ENCODE results near the gene PLS3. TPM values are rescaled to one million over a fixed set of nuclear protein-coding genes. Genes with fewer than 3 reads are reported as not detected.
"Not testable (repeated sequence)": the region's sequence is repeated elsewhere in the genome, so short reads cannot be mapped to it uniquely, and the experiment has no call there.

PLS3 gene
- total RNA-seq, 1 donor from 2014 or later: 286 TPM

DNA sequence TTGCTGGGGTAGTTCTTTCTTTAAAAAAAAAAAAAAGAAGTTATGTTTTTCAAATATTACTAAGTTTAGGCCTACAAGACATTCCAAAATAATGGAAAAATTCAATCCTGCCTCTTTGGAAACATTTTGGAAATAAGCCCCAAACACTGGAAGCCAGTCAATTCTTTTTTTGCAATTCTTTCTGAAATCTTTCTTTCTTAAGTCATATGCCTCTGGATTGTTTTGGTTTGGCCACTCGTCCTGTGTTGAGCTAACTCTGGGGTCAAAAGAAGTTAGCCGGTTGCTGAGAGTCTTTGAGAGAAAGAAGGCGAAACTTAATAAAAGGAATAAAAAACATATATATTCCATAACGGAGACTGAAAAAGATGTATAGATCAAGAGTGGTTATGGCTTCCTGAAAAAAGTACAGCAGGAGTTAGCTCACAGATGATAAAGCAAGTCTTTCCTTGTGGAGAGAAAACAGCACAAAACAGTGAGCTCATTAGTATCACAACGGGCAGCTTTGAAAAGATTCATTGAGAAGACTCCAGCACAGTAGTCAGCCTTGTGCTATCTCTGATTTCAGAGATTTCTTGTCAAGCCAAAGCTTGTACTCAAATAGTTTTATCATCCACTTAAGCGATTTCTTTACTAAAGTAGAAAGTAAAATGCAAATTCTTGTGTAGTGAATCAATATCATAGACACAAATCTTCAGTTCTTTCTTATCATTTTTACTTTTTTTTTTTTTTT is 64.8 kb downstream of the PLS3 start:
- peaks cover 29% of the 10 kb centered on the region for H3K4me1 Mint-ChIP-seq
- DNase-seq (ENCODE audit: low read depth, low spot score): no peak
- H3K9me3 Mint-ChIP-seq: no peaks in the 10 kb centered on the region
- H3K27ac Mint-ChIP-seq (ENCODE audit: unreplicated experiment): peak overlapping the region; percentile 88
- peak overlapping the region; percentile 61 for H3K4me3 Mint-ChIP-seq
- TF ChIP-seq, protein P1, sequence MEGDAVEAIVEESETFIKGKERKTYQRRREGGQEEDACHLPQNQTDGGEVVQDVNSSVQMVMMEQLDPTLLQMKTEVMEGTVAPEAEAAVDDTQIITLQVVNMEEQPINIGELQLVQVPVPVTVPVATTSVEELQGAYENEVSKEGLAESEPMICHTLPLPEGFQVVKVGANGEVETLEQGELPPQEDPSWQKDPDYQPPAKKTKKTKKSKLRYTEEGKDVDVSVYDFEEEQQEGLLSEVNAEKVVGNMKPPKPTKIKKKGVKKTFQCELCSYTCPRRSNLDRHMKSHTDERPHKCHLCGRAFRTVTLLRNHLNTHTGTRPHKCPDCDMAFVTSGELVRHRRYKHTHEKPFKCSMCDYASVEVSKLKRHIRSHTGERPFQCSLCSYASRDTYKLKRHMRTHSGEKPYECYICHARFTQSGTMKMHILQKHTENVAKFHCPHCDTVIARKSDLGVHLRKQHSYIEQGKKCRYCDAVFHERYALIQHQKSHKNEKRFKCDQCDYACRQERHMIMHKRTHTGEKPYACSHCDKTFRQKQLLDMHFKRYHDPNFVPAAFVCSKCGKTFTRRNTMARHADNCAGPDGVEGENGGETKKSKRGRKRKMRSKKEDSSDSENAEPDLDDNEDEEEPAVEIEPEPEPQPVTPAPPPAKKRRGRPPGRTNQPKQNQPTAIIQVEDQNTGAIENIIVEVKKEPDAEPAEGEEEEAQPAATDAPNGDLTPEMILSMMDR (conservative IDR thresholded peaks at IDR 0.05): no peak
- H3K27me3 Mint-ChIP-seq (ENCODE audit: low read depth): no peaks in the 10 kb centered on the region
- H3K36me3 Mint-ChIP-seq (ENCODE audit: low read depth): no peaks in the 10 kb centered on the region

DNA sequence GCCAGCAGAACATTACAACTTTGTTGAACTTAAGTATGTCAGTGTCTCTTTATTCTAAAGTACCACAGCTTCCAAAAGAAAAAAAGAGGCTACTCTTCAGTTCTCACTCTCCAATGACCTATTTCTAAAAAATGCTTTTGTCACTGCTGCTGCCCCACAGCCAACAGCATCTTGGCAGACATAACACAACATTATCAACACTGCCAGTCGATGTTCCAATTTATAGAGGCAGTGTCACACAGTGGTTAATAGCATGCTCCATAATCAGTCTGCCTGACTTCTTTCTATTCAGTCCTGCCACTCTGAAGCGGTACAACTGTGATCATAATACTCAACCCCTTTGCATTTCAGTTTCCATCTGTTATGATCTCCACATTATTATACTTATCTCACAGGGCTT is 69.2 kb downstream of the PLS3 start:
- H3K36me3 Mint-ChIP-seq (ENCODE audit: low read depth): peaks cover 10% of the 10 kb centered on the region
- no peak for DNase-seq (ENCODE audit: low read depth, low spot score)
- H3K27me3 Mint-ChIP-seq (ENCODE audit: low read depth): no peaks in the 10 kb centered on the region
- peaks cover 18% of the 10 kb centered on the region for H3K4me1 Mint-ChIP-seq
- TF ChIP-seq, protein P1 (conservative IDR thresholded peaks at IDR 0.05): no peak
- no peak overlapping the region for H3K4me3 Mint-ChIP-seq
- H3K27ac Mint-ChIP-seq (ENCODE audit: unreplicated experiment): no peak overlapping the region
- no peaks in the 10 kb centered on the region for H3K9me3 Mint-ChIP-seq

DNA sequence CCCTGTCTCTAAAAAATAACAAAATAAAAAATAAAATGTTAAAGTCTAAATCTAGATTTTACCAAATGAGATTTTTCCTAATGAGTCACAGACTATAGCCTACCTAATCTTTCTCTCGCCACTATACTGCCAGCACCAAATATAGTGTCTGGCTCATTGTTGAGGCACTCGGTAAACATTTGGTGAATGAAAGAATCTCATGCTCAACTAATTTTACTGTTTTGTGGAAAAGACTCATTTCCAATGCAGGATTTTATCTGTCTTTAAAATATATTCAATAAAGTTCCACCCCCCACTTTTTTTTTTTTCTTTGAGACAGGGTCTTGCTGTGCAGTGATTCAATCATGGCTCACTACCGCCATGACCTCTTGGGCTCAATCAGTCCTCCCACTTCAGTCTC is 71.5 kb downstream of the PLS3 start:
- no peak overlapping the region for H3K27ac Mint-ChIP-seq (ENCODE audit: unreplicated experiment)
- peaks cover 18% of the 10 kb centered on the region for H3K36me3 Mint-ChIP-seq (ENCODE audit: low read depth)

GRCh38 chrX:115633397-115633796 is 72.4 kb downstream of the PLS3 start:
- not testable (repeated sequence) for H3K4me1 Mint-ChIP-seq; DNase-seq (ENCODE audit: low read depth, low spot score); H3K9me3 Mint-ChIP-seq; H3K27ac Mint-ChIP-seq (ENCODE audit: unreplicated experiment); H3K4me3 Mint-ChIP-seq; H3K27me3 Mint-ChIP-seq (ENCODE audit: low read depth)
- H3K36me3 Mint-ChIP-seq (ENCODE audit: low read depth): peaks cover 21% of the 10 kb centered on the region

More for the DNA sequence above, 71.5 kb downstream of the PLS3 start:
- TF ChIP-seq, protein P1 (conservative IDR thresholded peaks at IDR 0.05): no peak
- peaks cover 9% of the 10 kb centered on the region for H3K4me1 Mint-ChIP-seq
- no peaks in the 10 kb centered on the region for H3K9me3 Mint-ChIP-seq
- H3K27me3 Mint-ChIP-seq (ENCODE audit: low read depth): no peaks in the 10 kb centered on the region
- H3K4me3 Mint-ChIP-seq: no peak overlapping the region
- no peak for DNase-seq (ENCODE audit: low read depth, low spot score)

GRCh38 chrX:115639334-115639880 is 78.4 kb downstream of the PLS3 start:
- no peaks in the 10 kb centered on the region for H3K9me3 Mint-ChIP-seq
- H3K36me3 Mint-ChIP-seq (ENCODE audit: low read depth): peaks cover 31% of the 10 kb centered on the region
- no peaks in the 10 kb centered on the region for H3K27me3 Mint-ChIP-seq (ENCODE audit: low read depth)
- H3K27ac Mint-ChIP-seq (ENCODE audit: unreplicated experiment): no peak overlapping the region
- peaks cover 29% of the 10 kb centered on the region for H3K4me1 Mint-ChIP-seq
- H3K4me3 Mint-ChIP-seq: no peak overlapping the region
- TF ChIP-seq, protein P1 (conservative IDR thresholded peaks at IDR 0.05): no peak
- DNase-seq (ENCODE audit: low read depth, low spot score): no peak

GRCh38 chrX:115642311-115642710 is 81.3 kb downstream of the PLS3 start:
- no peaks in the 10 kb centered on the region for H3K9me3 Mint-ChIP-seq
- peaks cover 29% of the 10 kb centered on the region for H3K4me1 Mint-ChIP-seq
- H3K27ac Mint-ChIP-seq (ENCODE audit: unreplicated experiment): peak overlapping the region; percentile 37
- H3K27me3 Mint-ChIP-seq (ENCODE audit: low read depth): no peaks in the 10 kb centered on the region
- DNase-seq (ENCODE audit: low read depth, low spot score): no peak
- TF ChIP-seq, protein P1 (conservative IDR thresholded peaks at IDR 0.05): no peak
- peak overlapping the region; percentile 13 for H3K4me3 Mint-ChIP-seq
- peaks cover 16% of the 10 kb centered on the region for H3K36me3 Mint-ChIP-seq (ENCODE audit: low read depth)

All from neural crest cell (in vitro differentiated cells).